Fibroblast of the aortic adventitia (primary cell): ENCODE measurements around the gene HUNK. TPM values are rescaled to one million over a fixed set of nuclear protein-coding genes. Genes with fewer than 3 reads are reported as not detected.

Experiments used
- DNase-seq: peaks from one replicate; pipeline ENCODE4 v3.0.0-alpha.2; 2010; ENCODE audit warnings: low read depth
- H3K4me3 ChIP-seq: 2 replicates; pipeline ENCODE4 v1.5.1; 2011; ENCODE audit warnings: low read depth, mild to moderate bottlenecking, control low read depth, low read length, moderate library complexity
- CTCF ChIP-seq: IDR thresholded peaks from 2 replicates; pipeline ENCODE4 v1.5.1; 2011; ENCODE audit warnings: mild to moderate bottlenecking, low read length, control low read depth, inconsistent platforms; ENCODE audit not compliant: insufficient read depth
- total RNA-seq: library from RNA; depleted of rRNA; stranded (reverse); fragments of >200 nt; gene quantifications from 2 replicates; pipeline ENCODE4 v1.2.3, GENCODE V29; 2012; ENCODE audit warnings: low replicate concordance

The HUNK gene
- total RNA-seq, 1 donor, result 0.45 TPM

DNA sequence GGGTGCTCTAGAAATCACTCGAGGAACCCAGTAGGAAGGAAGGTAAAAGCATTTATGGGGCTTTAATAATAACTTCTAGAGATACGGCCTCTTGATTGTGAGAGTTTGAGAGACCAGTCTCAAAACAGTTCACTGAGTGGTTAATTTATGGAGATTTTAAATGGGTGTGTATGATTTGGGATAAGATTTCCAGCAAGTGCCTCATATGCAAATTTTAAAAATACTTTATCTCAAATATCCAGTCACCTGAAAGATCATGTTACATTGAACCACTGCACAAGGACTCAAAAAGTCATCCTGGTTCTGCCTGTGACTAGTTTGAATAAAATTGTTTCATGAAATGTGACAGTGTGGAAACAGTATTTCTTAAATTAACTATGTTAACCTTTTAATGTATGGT lies 64.5 kb downstream of the HUNK start:
- H3K4me3 ChIP-seq, result no peak overlapping the region
- TF ChIP-seq CTCF, result no peak
- DNase-seq, result no peak

- no peak for DNase-seq
- no peak overlapping the region for H3K4me3 ChIP-seq
- TF ChIP-seq CTCF, result no peak
Observed at GRCh38 chr21:31938330-31939301, 65.8 kb downstream of the HUNK start.

- TF ChIP-seq CTCF, result no peak
- H3K4me3 ChIP-seq, result no peak overlapping the region
- no peak for DNase-seq
Observed at GRCh38 chr21:31941694-31942093, 68.9 kb downstream of the HUNK start.

- no peak overlapping the region for H3K4me3 ChIP-seq
- TF ChIP-seq CTCF, result no peak
- no peak for DNase-seq
Observed at GRCh38 chr21:31943561-31943960, 70.7 kb downstream of the HUNK start.

- no peak for TF ChIP-seq CTCF
- H3K4me3 ChIP-seq, result no peak overlapping the region
- DNase-seq, result no peak
Observed at GRCh38 chr21:31945141-31945540, 72.3 kb downstream of the HUNK start.

DNA sequence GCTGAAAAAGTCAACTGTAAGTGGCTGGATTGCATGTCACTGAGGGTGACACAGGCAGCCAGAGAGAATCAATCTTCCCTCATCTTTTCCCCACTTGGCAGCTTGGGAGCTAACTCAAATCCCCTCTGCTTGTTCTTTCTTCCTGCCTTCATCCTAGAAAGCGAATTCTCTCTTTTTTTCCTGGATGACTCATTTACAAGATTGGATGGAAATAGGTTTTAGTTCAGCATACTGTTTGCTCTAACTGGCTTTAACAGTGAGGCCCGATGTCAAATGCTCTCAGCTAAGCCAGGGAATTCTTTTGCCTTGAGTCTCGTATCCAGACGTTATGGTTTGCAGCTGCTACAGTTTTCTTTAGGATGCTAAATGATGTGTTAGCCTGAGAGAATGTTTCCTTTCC lies 72.7 kb downstream of the HUNK start:
- H3K4me3 ChIP-seq, result no peak overlapping the region
- TF ChIP-seq CTCF, result no peak
- DNase-seq, result peak; percentile 35
